Ishikawa (cell line): Measurements from ENCODE around the gene KIRREL3.

Experiments
- CEBPB ChIP-seq: IDR thresholded peaks from 2 replicates; pipeline ENCODE4 v1.6.1; 2012
- CREB1 ChIP-seq: IDR thresholded peaks from 2 replicates; pipeline ENCODE4 v1.6.1; 2012; ENCODE audit warnings: low read depth
- EP300 ChIP-seq: IDR thresholded peaks from 2 replicates; pipeline ENCODE4 v1.6.1; 2012; ENCODE audit warnings: borderline replicate concordance
- FOXM1 ChIP-seq: IDR thresholded peaks from 2 replicates; pipeline ENCODE4 v1.6.1; 2012; ENCODE audit warnings: low read depth, borderline replicate concordance
- MAX ChIP-seq: IDR thresholded peaks from 2 replicates; pipeline ENCODE4 v1.6.1; 2012
- NFIC ChIP-seq: IDR thresholded peaks from 2 replicates; pipeline ENCODE4 v1.6.1; 2012
- RAD21 ChIP-seq: IDR thresholded peaks from 2 replicates; pipeline ENCODE4 v1.6.1; 2012; ENCODE audit warnings: low read depth
- REST ChIP-seq: IDR thresholded peaks from 2 replicates; pipeline ENCODE4 v1.6.1; 2012; ENCODE audit warnings: low read depth, mild to moderate bottlenecking
- TAF1 ChIP-seq: IDR thresholded peaks from 2 replicates; pipeline ENCODE4 v1.6.1; 2012; ENCODE audit warnings: low read depth, mild to moderate bottlenecking
- TCF12 ChIP-seq: IDR thresholded peaks from 2 replicates; pipeline ENCODE4 v1.6.1; 2012; ENCODE audit warnings: low read depth
- TEAD4 ChIP-seq: IDR thresholded peaks from 2 replicates; pipeline ENCODE4 v1.6.1; 2012
- USF1 ChIP-seq: IDR thresholded peaks from 2 replicates; pipeline ENCODE4 v1.6.1; 2012
- YY1 ChIP-seq: IDR thresholded peaks from 2 replicates; pipeline ENCODE4 v1.6.1; 2012; ENCODE audit warnings: low read depth

- TF ChIP-seq FOXM1 (no peak), MAX (no peak), TAF1 (no peak), REST (no peak), TEAD4 (no peak), YY1 (no peak), RAD21 (no peak), NFIC (no peak), CREB1 (no peak), EP300 (no peak), CEBPB (no peak), TCF12 (no peak), USF1 (no peak)
These were observed 544.5 kb downstream of the KIRREL3 start for GRCh38 chr11:126456089-126456488.
